Liver (tissue), 9 donors: ENCODE measurements around the gene KSR1. TPM values are rescaled to one million over a fixed set of nuclear protein-coding genes. Genes with fewer than 3 reads are reported as not detected.

ENCODE experiments used
- DNase-seq: peaks from one replicate; pipeline ENCODE4 v3.0.0-alpha.2; 2017; ENCODE audit warnings: low spot score
- H3K27ac ChIP-seq, 2 donors: one replicate each; pipeline ENCODE4 v1.7.0; 2013; ENCODE audit warnings: inconsistent platforms in 2 of 2, low read length in 2 of 2, control low read depth in 1 of 2, low read depth in 1 of 2, mild to moderate bottlenecking in 1 of 2
- H3K27me3 ChIP-seq, 4 donors: one replicate each; pipeline versions ENCODE4 v1.6.1 to v1.7.0; 2013; ENCODE audit warnings: low read length in 3 of 4, inconsistent platforms in 1 of 4, mild to moderate bottlenecking in 1 of 4, moderate library complexity in 1 of 4; ENCODE audit not compliant: control insufficient read depth in 4 of 4, insufficient read depth in 4 of 4
- H3K36me3 ChIP-seq, 4 donors: one replicate each; pipeline versions ENCODE4 v1.6.1 to v1.7.0; 2013; ENCODE audit warnings: low read length in 3 of 4, mild to moderate bottlenecking in 3 of 4, low read depth in 1 of 4, moderate library complexity in 1 of 4; ENCODE audit not compliant: control insufficient read depth in 4 of 4, insufficient read depth in 3 of 4
- H3K4me1 ChIP-seq, 4 donors: one replicate each; pipeline versions ENCODE4 v1.6.1 to v1.7.0; 2013; ENCODE audit warnings: low read length in 3 of 4, mild to moderate bottlenecking in 3 of 4, moderate library complexity in 1 of 4; ENCODE audit not compliant: control insufficient read depth in 4 of 4, insufficient read depth in 4 of 4
- H3K4me3 ChIP-seq, 3 donors: one replicate each; pipeline versions ENCODE4 v1.6.1 to v1.7.0; 2013; ENCODE audit warnings: low read length in 3 of 3, control low read depth in 1 of 3, low read depth in 1 of 3, mild to moderate bottlenecking in 1 of 3
- H3K9ac ChIP-seq, 2 donors: one replicate each; pipeline ENCODE4 v1.7.0; 2013; ENCODE audit warnings: low read length in 2 of 2, mild to moderate bottlenecking in 2 of 2, moderate library complexity in 2 of 2, control low read depth in 1 of 2, low read depth in 1 of 2
- H3K9me3 ChIP-seq, 4 donors: one replicate each; pipeline versions ENCODE4 v1.6.1 to v1.7.0; 2013; ENCODE audit warnings: low read length in 3 of 4; ENCODE audit not compliant: control insufficient read depth in 4 of 4
- EGR1 ChIP-seq, 2 donors: IDR thresholded peaks; 2 replicates each; pipeline ENCODE4 v1.6.1; 2016 to 2018; ENCODE audit warnings: antibody characterized with exemption in 2 of 2, low read depth in 2 of 2
- FOXA1 ChIP-seq: IDR thresholded peaks from 2 replicates; pipeline ENCODE4 v1.6.1; 2016; ENCODE audit warnings: antibody characterized with exemption
- FOXA2 ChIP-seq: IDR thresholded peaks from 2 replicates; pipeline ENCODE4 v1.6.1; 2016; ENCODE audit warnings: antibody characterized with exemption
- GABPA ChIP-seq, 2 donors: IDR thresholded peaks in 1 of 2; conservative IDR thresholded peaks in 1 of 2; 2 replicates each; pipeline ENCODE4 v1.6.1; 2016; ENCODE audit warnings: antibody characterized with exemption in 2 of 2, mild to moderate bottlenecking in 1 of 2, moderate library complexity in 1 of 2
- HNF4A ChIP-seq, 2 donors: conservative IDR thresholded peaks; 2 replicates each; pipeline ENCODE4 v1.6.1; 2016; ENCODE audit warnings: antibody characterized with exemption in 2 of 2, mild to moderate bottlenecking in 2 of 2
- HNF4G ChIP-seq: IDR thresholded peaks from 2 replicates; pipeline ENCODE4 v1.6.1; 2016; ENCODE audit warnings: antibody characterized with exemption
- JUND ChIP-seq, 2 donors: IDR thresholded peaks; 2 replicates each; pipeline ENCODE4 v1.6.1; 2016; ENCODE audit warnings: antibody characterized with exemption in 2 of 2
- MAX ChIP-seq: IDR thresholded peaks from 2 replicates; pipeline ENCODE4 v1.6.1; 2016; ENCODE audit warnings: antibody characterized with exemption
- NR2F2 ChIP-seq: IDR thresholded peaks from 2 replicates; pipeline ENCODE4 v1.6.1; 2016; ENCODE audit warnings: antibody characterized with exemption
- RAD21 ChIP-seq, 2 donors: IDR thresholded peaks; 2 replicates each; pipeline ENCODE4 v1.6.1; 2016; ENCODE audit warnings: antibody characterized with exemption in 2 of 2, mild to moderate bottlenecking in 2 of 2
- RXRA ChIP-seq, 2 donors: IDR thresholded peaks; 2 replicates each; pipeline ENCODE4 v1.6.1; 2017 to 2018; ENCODE audit warnings: antibody characterized with exemption in 2 of 2, mild to moderate bottlenecking in 1 of 2
- SP1 ChIP-seq: IDR thresholded peaks from 2 replicates; pipeline ENCODE4 v1.6.1; 2018; ENCODE audit warnings: antibody characterized with exemption, mild to moderate bottlenecking
- TAF1 ChIP-seq: conservative IDR thresholded peaks from 2 replicates; pipeline ENCODE4 v1.6.1; 2016; ENCODE audit warnings: antibody characterized with exemption, mild to moderate bottlenecking
- YY1 ChIP-seq: IDR thresholded peaks from 2 replicates; pipeline ENCODE4 v1.6.1; 2016; ENCODE audit warnings: antibody characterized with exemption, mild to moderate bottlenecking
- WGBS: extraction: QIAGEN DNeasy Blood & Tissue Kit; methylation state at CpG from one replicate; pipeline ENCODE4 v1.1.7; 2013; 5-methylcytosine and 5-hydroxymethylcytosine counted together
- polyA plus RNA-seq, 2 donors: library from polyadenylated mRNA; stranded (reverse) in 1 of 2; unstranded in 1 of 2; fragments of 200-250 nt in 1 of 2; fragments of >200 nt in 1 of 2; fragmentation: Nextera tagmentation in 1 of 2; extraction: Ambion mirVana in 1 of 2; gene quantifications; one replicate each; pipeline versions ENCODE4 v1.2.1 to v1.2.3, GENCODE V29; 2013 to 2015
- total RNA-seq, 2 donors: library from RNA; depleted of rRNA; stranded (reverse); fragments of >200 nt; gene quantifications; one replicate each; pipeline ENCODE4 v1.2.3, GENCODE V29; 2014
- TF ChIP-seq, protein P1 (sequence below): IDR thresholded peaks from 2 replicates; pipeline ENCODE4 v1.6.1; 2016; ENCODE audit warnings: antibody characterized with exemption, mild to moderate bottlenecking
- TF ChIP-seq, protein P2 (sequence below): fragments of 150-350 bp; IDR thresholded peaks from 2 replicates; pipeline ENCODE4 v1.5.1; 2017; ENCODE audit warnings: improper control_type of control experiment, low read depth, low read length; ENCODE audit not compliant: missing input control
- TF ChIP-seq, protein P3 (sequence below): IDR thresholded peaks from 2 replicates; pipeline ENCODE4 v1.6.1; 2016; ENCODE audit warnings: antibody characterized with exemption
- TF ChIP-seq, protein P4 (sequence below): IDR thresholded peaks from 2 replicates; pipeline ENCODE4 v1.6.1; 2016; ENCODE audit warnings: antibody characterized with exemption
- donor health status: healthy.
- donor health status: healthy.
- donor health status: healthy.
- donor health status: healthy.
- donor health status: healthy.

KSR1 gene
- total and polyA plus RNA-seq, 4 donors: 1.2 to 9.0 (median 4.1) TPM

DNA sequence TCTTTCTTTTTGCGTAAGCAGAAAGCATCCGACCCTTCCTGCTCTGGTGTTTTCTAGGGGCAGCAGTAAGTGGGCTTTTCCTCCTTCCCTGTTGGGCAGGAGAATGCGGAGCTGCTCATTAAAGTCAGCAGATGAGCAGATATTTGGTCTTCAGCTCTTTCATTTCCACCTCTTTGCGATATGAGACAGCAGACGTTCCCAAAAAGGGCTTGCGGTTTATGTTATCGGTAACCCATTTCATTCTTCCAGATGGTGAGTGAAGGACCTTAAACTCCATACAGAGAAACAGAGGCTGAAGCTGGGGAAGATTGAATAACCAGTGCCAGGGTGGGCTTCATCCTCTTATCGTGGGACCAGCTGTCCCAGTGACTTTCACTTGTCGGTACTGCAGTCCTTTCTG is 40.7 kb downstream of the KSR1 start:
- Histone ChIP-seq H3K27me3 (no peaks in the 10 kb centered on the region), H3K9me3 (no peaks in the 10 kb centered on the region), H3K4me3 (no peak overlapping the region), H3K9ac (no peak overlapping the region), H3K4me1 (peaks cover 3 to 35% (median 26%) of the 10 kb centered on the region in 4 donors), H3K27ac (peak overlapping the region in 1 of 2 donors; percentile 64), H3K36me3 (no peaks in the 10 kb centered on the region)
- no peak for DNase-seq
- TF ChIP-seq FOXA2 (no peak), NR2F2 (no peak), YY1 (no peak), RAD21 (IDR thresholded peaks at IDR 0.05) (no peak), RXRA (IDR thresholded peaks at IDR 0.05) (no peak), TAF1 (no peak), EGR1 (IDR thresholded peaks at IDR 0.05; ENCODE audit: low read depth in 2 of 2) (no peak), FOXA1 (no peak), HNF4A (conservative IDR thresholded peaks at IDR 0.05) (no peak), JUND (IDR thresholded peaks at IDR 0.05) (no peak), MAX (no peak), SP1 (no peak), HNF4G (no peak), GABPA (IDR thresholded peaks at IDR 0.05 in 1 of 2, conservative IDR thresholded peaks at IDR 0.05 in 1 of 2) (no peak)
- TF ChIP-seq, protein P1, sequence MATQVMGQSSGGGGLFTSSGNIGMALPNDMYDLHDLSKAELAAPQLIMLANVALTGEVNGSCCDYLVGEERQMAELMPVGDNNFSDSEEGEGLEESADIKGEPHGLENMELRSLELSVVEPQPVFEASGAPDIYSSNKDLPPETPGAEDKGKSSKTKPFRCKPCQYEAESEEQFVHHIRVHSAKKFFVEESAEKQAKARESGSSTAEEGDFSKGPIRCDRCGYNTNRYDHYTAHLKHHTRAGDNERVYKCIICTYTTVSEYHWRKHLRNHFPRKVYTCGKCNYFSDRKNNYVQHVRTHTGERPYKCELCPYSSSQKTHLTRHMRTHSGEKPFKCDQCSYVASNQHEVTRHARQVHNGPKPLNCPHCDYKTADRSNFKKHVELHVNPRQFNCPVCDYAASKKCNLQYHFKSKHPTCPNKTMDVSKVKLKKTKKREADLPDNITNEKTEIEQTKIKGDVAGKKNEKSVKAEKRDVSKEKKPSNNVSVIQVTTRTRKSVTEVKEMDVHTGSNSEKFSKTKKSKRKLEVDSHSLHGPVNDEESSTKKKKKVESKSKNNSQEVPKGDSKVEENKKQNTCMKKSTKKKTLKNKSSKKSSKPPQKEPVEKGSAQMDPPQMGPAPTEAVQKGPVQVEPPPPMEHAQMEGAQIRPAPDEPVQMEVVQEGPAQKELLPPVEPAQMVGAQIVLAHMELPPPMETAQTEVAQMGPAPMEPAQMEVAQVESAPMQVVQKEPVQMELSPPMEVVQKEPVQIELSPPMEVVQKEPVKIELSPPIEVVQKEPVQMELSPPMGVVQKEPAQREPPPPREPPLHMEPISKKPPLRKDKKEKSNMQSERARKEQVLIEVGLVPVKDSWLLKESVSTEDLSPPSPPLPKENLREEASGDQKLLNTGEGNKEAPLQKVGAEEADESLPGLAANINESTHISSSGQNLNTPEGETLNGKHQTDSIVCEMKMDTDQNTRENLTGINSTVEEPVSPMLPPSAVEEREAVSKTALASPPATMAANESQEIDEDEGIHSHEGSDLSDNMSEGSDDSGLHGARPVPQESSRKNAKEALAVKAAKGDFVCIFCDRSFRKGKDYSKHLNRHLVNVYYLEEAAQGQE: no peak
- TF ChIP-seq, protein P2, sequence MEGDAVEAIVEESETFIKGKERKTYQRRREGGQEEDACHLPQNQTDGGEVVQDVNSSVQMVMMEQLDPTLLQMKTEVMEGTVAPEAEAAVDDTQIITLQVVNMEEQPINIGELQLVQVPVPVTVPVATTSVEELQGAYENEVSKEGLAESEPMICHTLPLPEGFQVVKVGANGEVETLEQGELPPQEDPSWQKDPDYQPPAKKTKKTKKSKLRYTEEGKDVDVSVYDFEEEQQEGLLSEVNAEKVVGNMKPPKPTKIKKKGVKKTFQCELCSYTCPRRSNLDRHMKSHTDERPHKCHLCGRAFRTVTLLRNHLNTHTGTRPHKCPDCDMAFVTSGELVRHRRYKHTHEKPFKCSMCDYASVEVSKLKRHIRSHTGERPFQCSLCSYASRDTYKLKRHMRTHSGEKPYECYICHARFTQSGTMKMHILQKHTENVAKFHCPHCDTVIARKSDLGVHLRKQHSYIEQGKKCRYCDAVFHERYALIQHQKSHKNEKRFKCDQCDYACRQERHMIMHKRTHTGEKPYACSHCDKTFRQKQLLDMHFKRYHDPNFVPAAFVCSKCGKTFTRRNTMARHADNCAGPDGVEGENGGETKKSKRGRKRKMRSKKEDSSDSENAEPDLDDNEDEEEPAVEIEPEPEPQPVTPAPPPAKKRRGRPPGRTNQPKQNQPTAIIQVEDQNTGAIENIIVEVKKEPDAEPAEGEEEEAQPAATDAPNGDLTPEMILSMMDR: no peak
- TF ChIP-seq, protein P3, sequence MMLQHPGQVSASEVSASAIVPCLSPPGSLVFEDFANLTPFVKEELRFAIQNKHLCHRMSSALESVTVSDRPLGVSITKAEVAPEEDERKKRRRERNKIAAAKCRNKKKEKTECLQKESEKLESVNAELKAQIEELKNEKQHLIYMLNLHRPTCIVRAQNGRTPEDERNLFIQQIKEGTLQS: no peak
- TF ChIP-seq, protein P4, sequence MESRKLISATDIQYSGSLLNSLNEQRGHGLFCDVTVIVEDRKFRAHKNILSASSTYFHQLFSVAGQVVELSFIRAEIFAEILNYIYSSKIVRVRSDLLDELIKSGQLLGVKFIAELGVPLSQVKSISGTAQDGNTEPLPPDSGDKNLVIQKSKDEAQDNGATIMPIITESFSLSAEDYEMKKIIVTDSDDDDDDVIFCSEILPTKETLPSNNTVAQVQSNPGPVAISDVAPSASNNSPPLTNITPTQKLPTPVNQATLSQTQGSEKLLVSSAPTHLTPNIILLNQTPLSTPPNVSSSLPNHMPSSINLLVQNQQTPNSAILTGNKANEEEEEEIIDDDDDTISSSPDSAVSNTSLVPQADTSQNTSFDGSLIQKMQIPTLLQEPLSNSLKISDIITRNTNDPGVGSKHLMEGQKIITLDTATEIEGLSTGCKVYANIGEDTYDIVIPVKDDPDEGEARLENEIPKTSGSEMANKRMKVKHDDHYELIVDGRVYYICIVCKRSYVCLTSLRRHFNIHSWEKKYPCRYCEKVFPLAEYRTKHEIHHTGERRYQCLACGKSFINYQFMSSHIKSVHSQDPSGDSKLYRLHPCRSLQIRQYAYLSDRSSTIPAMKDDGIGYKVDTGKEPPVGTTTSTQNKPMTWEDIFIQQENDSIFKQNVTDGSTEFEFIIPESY: no peak
- WGBS: 75% methylated on average over 9 of the region's 9 CpGs
